Measurements from ENCODE around the gene TWIST2. TPM values are rescaled to one million over a fixed set of nuclear protein-coding genes. Genes with fewer than 3 reads are reported as not detected.

TWIST2 gene
- polyA plus RNA-seq, 1 of the 3 experiments (the other 2 are of a cell fraction) = 19.5 TPM

- no peak for TF ChIP-seq FOXM1 (IDR thresholded peaks at IDR 0.05; ENCODE audit: low read depth)
- Histone ChIP-seq H3K27me3 (ENCODE audit: insufficient read depth) (no peaks in the 10 kb centered on the region), H3K9me3 (no peaks in the 10 kb centered on the region; the same call in 1 of the 2 replicates), H3K4me1 (ENCODE audit: control insufficient read depth in 1 of 2, insufficient read depth in 2 of 2, low read depth in 1 of 2, low read length in 1 of 2) (no peaks in the 10 kb centered on the region), H4K20me1 (ENCODE audit: insufficient read depth) (no peaks in the 10 kb centered on the region), H3K9me2 (no peaks in the 10 kb centered on the region), H3F3A (replicated peaks; ENCODE audit: insufficient read depth) (no peaks in the 10 kb centered on the region), H2AFZ (ENCODE audit: low read depth) (no peak overlapping the region), H3K27ac (ENCODE audit: low read depth in 2 of 2, low read length in 1 of 2) (no peak overlapping the region), H3K79me2 (ENCODE audit: insufficient read depth) (no peaks in the 10 kb centered on the region), H3K4me2 (no peak overlapping the region), H3K36me3 (replicated peaks in 1 of 2; ENCODE audit: control insufficient read depth in 1 of 2, insufficient read depth in 2 of 2, low read length in 1 of 2) (no peaks in the 10 kb centered on the region), H3K4me3 (ENCODE audit: low read depth in 2 of 2, low read length in 1 of 2) (no peak overlapping the region), H3K9ac (no peak overlapping the region)
- no peak for DNase-seq
- ChIA-PET CTCF (no interaction called here), POLR2A (no interaction called here)
- WGBS (ENCODE audit: low lambda C conversion rate) = 20% methylated on average over 5 of the region's 5 CpGs
Measured at GRCh38 chr2:238811759-238812158, 36.1 kb upstream of the TWIST2 start.

DNA sequence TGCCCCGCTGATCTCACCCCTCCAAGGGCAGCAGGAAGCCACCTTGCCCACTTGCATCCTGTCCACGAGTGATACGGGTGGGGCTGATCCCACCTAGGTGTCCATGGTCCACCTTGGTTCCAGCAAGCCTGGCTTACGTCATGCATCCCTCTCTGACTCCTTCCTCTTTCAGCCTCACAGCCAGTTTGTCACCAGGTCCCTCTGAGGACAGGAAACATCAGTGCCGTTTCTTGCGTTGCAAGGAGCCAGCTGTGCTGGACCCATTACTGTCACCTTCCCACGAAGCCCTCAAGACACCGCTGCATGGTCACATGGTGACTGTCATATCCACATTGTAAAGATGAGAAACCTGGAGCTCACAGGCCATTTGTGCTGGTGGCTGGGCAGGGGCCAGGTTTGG lies 34.8 kb upstream of the TWIST2 start:
- no peaks in the 10 kb centered on the region for H3K9me2 ChIP-seq

More for the DNA sequence above, 34.8 kb upstream of the TWIST2 start:
- no peaks in the 10 kb centered on the region; the same call in 1 of the 2 replicates for H3K9me3 ChIP-seq
- no peak overlapping the region for H2AFZ ChIP-seq (ENCODE audit: low read depth)
- no peak for TF ChIP-seq REST (IDR thresholded peaks at IDR 0.05; ENCODE audit: low read depth, low read length)
- TF ChIP-seq RXRA (IDR thresholded peaks at IDR 0.05; ENCODE audit: borderline replicate concordance, low read depth) = no peak
- no peak for TF ChIP-seq EZH2phosphoT487 (IDR thresholded peaks at IDR 0.05; ENCODE audit: borderline replicate concordance, low read depth)
- no peak for TF ChIP-seq SMC3 (IDR thresholded peaks at IDR 0.05; ENCODE audit: low read depth, low read length)
- TF ChIP-seq TCF12 (IDR thresholded peaks at IDR 0.05) = no peak
- TF ChIP-seq RCOR1 (IDR thresholded peaks at IDR 0.05; ENCODE audit: low read length) = no peak
- TF ChIP-seq GATA2 (CRISPR knock-in tag; IDR thresholded peaks at IDR 0.05) = no peak
- no peak for TF ChIP-seq GABPA (IDR thresholded peaks at IDR 0.05; ENCODE audit: low read depth)
- TF ChIP-seq SIN3A (IDR thresholded peaks at IDR 0.05; ENCODE audit: borderline replicate concordance, low read depth, low read length) = no peak
- TF ChIP-seq, protein P1, sequence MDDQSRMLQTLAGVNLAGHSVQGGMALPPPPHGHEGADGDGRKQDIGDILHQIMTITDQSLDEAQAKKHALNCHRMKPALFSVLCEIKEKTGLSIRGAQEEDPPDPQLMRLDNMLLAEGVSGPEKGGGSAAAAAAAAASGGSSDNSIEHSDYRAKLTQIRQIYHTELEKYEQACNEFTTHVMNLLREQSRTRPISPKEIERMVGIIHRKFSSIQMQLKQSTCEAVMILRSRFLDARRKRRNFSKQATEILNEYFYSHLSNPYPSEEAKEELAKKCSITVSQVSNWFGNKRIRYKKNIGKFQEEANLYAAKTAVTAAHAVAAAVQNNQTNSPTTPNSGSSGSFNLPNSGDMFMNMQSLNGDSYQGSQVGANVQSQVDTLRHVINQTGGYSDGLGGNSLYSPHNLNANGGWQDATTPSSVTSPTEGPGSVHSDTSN (IDR thresholded peaks at IDR 0.05) = no peak
- TF ChIP-seq FOXM1 (IDR thresholded peaks at IDR 0.05; ENCODE audit: low read depth) = no peak
- no peak for TF ChIP-seq ZBTB33 (IDR thresholded peaks at IDR 0.05; ENCODE audit: borderline replicate concordance, low read depth)
- no peak for TF ChIP-seq FOXJ3 (CRISPR knock-in tag; IDR thresholded peaks at IDR 0.05)
- TF ChIP-seq TAF1 (IDR thresholded peaks at IDR 0.05; ENCODE audit: borderline replicate concordance, low read depth, low read length) = no peak
- no peak for TF ChIP-seq MXI1 (IDR thresholded peaks at IDR 0.05; ENCODE audit: low read depth, low read length)
- TF ChIP-seq NFIC (IDR thresholded peaks at IDR 0.05; ENCODE audit: borderline replicate concordance) = no peak
- H4K20me1 ChIP-seq (ENCODE audit: insufficient read depth) = no peaks in the 10 kb centered on the region
- H3K9ac ChIP-seq = no peak overlapping the region
- no peaks in the 10 kb centered on the region for H3K79me2 ChIP-seq (ENCODE audit: insufficient read depth)
- H3K36me3 ChIP-seq (replicated peaks in 1 of 2; ENCODE audit: control insufficient read depth in 1 of 2, insufficient read depth in 2 of 2, low read length in 1 of 2) = no peaks in the 10 kb centered on the region
- no peaks in the 10 kb centered on the region for H3K27me3 ChIP-seq (ENCODE audit: insufficient read depth)
- WGBS (ENCODE audit: low lambda C conversion rate) = 68% methylated on average over 4 of the region's 8 CpGs
- ChIA-PET CTCF (interaction anchor here (1.2 kb wide), 1 partner anchor 28 kb away, joined by 3 read pairs; no protein-coding TSS in a partner anchor), POLR2A (no interaction called here)
- no peaks in the 10 kb centered on the region for H3F3A ChIP-seq (replicated peaks; ENCODE audit: insufficient read depth)
- no peak for DNase-seq
- no peak overlapping the region for H3K4me3 ChIP-seq (ENCODE audit: low read depth in 2 of 2, low read length in 1 of 2)
- peaks cover 0 to 3% of the 10 kb centered on the region in 2 experiments; a peak in 1 of 4 replicates for H3K4me1 ChIP-seq (ENCODE audit: control insufficient read depth in 1 of 2, insufficient read depth in 2 of 2, low read depth in 1 of 2, low read length in 1 of 2)
- no peak overlapping the region for H3K4me2 ChIP-seq
- no peak overlapping the region for H3K27ac ChIP-seq (ENCODE audit: low read depth in 2 of 2, low read length in 1 of 2)
